HG02970 (cell line): ENCODE results near the gene EPHA4.

ENCODE experiments used
- ATAC-seq: cut with Tn5 transposase; IDR thresholded peaks from one replicate; pipeline ENCODE4 v1.9.1; 2021; ENCODE audit warnings: mild to moderate bottlenecking, moderate library complexity, moderate number of reproducible peaks; ENCODE audit not compliant: unreplicated experiment, low FRiP score

EPHA4 gene

DNA sequence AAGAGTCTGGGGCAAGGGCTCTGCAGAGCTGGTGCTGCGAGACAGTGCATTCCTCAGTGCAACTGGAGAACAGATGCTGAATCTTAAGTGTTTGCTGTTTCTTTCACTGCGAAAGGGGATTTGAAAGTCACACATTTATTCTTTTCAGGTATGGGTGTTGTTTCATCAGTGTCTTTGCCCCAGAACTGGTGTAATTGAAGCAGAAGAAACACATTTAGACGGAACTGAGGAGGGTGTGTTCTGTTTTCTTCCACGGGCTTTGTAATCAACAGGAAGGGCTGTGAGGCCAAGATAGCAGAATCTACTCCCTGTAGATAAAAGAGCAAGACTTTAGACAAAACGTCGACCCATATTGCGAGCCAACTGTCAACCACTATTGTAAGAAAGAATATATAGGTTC lies 151.9 kb downstream of the EPHA4 start:
- no peak for ATAC-seq

GRCh38 chr2:221415789-221416188 lies 156.3 kb downstream of the EPHA4 start:
- ATAC-seq: no peak

DNA sequence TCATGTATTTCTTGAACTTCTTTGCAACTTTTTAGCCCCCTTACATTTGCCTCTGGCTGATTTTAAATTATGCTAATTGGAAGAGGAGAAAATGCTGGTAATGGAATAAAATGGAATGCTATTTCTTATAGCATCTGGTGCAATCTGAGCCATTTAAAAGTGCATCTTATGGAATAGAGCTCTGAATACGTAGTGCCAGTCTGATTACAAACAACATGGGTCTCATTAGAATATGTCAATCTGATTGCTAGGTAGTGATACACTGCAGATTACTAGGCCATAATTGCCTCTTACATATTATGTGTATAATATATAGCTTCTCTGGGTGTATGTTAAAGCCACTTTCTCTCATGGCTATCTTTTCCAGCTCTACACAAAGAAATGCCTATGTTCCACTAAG lies 159.1 kb downstream of the EPHA4 start:
- ATAC-seq: no peak

- ATAC-seq: no peak
Observed at GRCh38 chr2:221410487-221410886, 161.6 kb downstream of the EPHA4 start.

DNA sequence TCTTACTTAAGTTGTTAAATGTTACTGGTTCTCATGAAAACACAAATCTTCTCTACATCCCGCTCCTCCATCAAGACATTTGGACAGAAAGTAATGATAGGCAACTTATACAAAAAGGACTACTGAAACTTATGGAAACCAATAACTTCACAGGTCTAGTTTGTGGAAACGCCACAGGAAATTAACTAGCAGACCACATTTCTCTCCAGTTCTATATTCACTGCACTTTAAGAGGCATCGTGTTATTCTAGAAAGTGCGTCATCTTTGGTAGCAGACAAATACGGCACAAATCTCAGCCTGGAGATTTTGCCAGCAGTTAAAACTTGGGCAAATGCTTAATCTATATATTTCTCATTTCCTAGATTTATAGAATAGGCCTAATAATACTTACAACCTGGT lies 164.3 kb downstream of the EPHA4 start:
- ATAC-seq: no peak

GRCh38 chr2:221405521-221405920 lies 166.6 kb downstream of the EPHA4 start:
- ATAC-seq: no peak

- ATAC-seq: no peak
Observed at GRCh38 chr2:221402072-221402471, 170.0 kb downstream of the EPHA4 start.

- ATAC-seq: no peak
Observed at GRCh38 chr2:221400411-221400810, 171.7 kb downstream of the EPHA4 start.

DNA sequence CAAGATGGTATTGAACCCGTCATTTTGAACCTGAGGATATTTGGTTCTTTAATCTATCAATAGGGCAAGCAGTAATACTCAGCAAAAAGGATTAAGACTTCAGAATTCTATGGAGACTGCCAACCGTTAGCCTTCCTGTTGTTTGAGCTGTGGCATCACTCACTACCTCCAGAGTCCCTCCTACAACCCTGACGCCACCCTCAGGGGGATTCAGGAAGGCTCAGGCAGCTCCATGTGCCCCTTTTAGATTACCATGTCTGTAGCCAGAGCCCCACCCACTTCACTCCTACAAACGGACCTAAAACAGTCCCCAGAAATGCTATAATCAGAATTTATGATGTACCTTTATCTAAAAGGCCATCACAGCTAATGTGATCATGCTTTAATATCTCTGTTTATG lies 172.9 kb downstream of the EPHA4 start:
- no peak for ATAC-seq

DNA sequence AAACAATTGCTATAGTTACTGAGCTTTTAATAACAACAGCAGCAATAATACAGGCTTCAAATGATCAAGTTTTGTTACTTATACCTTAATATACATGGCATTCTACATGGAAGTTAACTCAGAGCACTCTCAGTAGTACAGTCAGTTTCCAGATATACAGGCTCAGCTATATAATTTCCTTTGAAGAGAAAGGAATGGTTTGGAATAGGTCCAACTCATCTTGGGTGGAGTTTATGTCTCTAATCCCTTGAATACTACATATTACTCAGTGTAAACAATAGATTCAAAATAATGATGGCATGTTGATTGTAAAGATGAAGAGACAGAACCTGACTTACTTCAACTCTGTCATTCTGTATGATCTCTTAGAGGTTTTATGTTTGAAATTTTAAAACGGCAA lies 174.9 kb downstream of the EPHA4 start:
- ATAC-seq: no peak

DNA sequence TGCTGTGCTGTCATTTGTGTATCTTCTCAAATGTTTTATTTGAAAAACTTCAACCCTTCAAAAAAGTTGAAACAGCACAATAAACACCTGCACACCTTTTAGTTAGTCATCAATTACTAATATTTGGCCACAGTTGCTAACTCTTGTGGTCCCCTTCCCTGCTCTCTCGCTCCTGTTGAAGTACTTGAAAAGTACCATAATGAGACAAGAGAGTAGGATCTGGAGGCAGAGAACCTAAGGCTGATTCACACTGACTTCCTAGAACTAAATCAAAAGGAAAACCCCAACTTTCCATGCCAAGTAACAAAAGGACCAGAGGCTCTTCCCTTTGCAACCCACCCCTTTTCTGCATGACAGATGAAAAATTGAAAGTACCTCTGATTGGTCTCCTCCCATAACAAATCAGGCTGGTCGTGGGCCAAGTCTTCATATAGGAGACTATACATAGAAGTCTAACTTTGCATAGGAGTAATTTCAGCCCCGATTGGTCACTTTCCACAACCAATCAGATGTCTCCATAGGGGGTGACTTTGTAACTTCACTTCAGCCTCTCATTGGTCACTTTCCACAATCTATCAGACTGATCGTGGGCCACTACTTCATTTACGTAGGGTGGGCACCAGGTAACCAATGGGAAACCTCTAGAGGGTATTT lies 179.7 kb downstream of the EPHA4 start:
- no peak for ATAC-seq

- no peak for ATAC-seq
Observed at GRCh38 chr2:221390878-221391277, 181.2 kb downstream of the EPHA4 start.

GRCh38 chr2:221389904-221390303 lies 182.2 kb downstream of the EPHA4 start:
- no peak for ATAC-seq

- ATAC-seq: no peak
Observed at GRCh38 chr2:221389421-221389820, 182.7 kb downstream of the EPHA4 start.

GRCh38 chr2:221388891-221389290 lies 183.2 kb downstream of the EPHA4 start:
- ATAC-seq: no peak

- ATAC-seq: no peak
Observed at GRCh38 chr2:221385716-221386115, 186.4 kb downstream of the EPHA4 start.

DNA sequence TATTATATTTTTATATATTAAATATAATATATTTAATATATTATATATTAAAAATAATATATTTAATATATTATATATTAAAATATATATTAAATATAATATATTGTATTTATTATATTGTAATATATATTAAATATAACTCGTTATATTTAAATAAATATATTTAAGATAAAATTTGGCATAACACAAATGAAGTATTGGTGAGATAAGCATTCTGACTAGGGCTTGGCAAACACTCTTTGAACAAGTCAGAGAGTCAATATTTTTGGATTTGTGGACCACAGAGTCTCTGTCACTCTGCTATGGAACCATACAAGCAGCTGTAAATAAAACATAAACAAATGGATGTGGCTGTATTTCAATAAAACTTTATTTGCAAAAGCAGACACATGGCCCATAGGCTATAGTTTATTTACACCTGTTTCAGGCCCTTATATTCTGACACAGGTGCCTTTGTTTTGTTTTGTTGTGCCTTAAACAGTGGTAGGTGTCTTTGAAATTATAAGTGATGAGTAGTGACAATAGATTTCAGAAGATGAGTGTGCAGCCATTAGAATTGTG lies 190.1 kb downstream of the EPHA4 start:
- no peak for ATAC-seq

- ATAC-seq: no peak
Observed at GRCh38 chr2:221380686-221381085, 191.4 kb downstream of the EPHA4 start.

GRCh38 chr2:221380062-221380461 lies 192.0 kb downstream of the EPHA4 start:
- ATAC-seq: no peak

GRCh38 chr2:221377597-221377996 lies 194.5 kb downstream of the EPHA4 start:
- no peak for ATAC-seq

GRCh38 chr2:221377066-221377465 lies 195.0 kb downstream of the EPHA4 start:
- ATAC-seq: no peak

GRCh38 chr2:221374234-221374633 lies 197.9 kb downstream of the EPHA4 start:
- ATAC-seq: no peak

DNA sequence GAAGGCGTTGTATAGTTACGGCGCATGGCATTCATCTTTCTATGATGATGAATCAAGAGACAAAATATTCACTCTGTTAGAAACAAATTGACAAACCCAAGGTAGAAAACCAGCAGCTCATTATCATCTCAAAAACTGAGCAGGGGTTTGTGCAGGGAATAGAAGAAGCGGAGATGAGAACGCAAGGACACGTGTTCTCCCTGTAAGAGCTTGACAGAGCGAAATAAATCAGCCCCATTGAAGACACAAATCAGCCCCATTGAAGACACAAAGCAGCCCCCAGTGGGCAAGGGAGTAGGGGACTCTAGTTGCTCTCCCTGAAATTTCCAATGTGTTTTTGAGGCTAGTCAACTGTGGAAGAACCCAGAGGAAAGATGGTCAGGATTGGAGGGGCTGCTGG lies 199.2 kb downstream of the EPHA4 start:
- ATAC-seq: no peak
